DMS 273 (cell line): Measurements from ENCODE around the gene CXorf58.
"Not testable (repeated sequence)": the region's sequence is repeated elsewhere in the genome, so short reads cannot be mapped to it uniquely, and the experiment has no call there.

Experiments used
- DNase-seq: peaks from one replicate; lab custom pipeline; 2025; ENCODE audit not compliant: unreplicated experiment; lab: John Stamatoyannopoulos, UW

CXorf58 gene

DNA sequence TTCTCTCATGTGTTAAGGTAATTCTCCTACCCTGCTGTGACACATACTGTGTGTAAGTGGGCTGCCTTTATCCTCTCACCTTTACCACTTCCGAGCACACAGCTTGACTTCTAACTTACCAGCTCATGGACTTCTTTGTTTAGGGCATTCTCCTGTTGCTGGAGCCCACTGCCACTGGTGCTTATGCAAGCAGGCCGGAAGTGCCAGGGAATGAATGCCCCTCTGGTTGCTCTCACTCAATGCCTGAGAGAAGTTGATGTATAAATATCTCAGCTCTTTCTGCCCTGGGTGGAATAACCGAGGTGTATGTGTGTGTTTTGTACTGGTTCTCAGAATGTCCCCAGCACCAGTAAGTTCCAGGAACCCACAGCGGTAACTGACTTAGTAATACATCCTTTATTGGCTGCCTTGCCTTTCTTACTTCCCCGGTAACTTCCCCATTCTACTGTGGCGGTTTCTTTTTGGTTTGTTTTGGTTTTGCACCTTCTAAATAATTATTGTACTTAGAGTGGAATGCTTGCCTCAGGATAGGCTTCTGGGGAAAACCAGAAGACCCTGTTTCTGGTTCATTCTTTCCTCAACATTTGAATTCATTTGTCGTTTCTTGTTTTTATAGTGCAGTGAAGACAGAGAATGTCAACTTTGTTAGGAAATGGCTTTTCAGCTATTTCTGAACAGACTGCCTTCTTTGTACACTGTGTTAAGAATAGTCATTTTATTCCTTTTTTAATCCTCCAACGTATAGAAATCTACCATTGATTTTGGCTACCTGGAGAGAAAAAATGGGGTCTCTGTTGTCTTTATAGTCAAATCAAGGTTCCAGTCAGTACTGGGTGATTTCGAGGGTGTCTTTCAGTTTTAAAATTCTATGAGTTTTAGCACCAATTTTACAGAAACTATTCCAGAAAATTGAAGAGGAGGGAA lies 45.4 kb downstream of the CXorf58 start:
- no peak for DNase-seq

DNA sequence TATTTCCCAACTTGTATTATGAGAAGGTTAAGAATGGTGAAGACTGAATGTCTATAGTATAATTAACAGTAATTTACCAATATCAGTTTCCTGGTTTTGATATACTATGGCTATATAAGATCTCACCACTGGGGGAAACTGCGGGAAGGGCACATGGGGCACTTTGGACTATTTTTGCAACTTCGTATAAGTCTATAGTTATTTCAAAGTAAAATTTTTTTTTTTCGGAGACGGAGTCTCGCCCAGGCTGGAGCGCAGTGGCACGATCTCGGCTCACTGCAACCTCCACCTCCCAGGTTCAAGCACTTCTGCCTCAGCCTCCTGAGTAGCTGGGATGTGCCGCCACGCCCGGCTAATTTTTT lies 46.1 kb downstream of the CXorf58 start:
- DNase-seq, result no peak

DNA sequence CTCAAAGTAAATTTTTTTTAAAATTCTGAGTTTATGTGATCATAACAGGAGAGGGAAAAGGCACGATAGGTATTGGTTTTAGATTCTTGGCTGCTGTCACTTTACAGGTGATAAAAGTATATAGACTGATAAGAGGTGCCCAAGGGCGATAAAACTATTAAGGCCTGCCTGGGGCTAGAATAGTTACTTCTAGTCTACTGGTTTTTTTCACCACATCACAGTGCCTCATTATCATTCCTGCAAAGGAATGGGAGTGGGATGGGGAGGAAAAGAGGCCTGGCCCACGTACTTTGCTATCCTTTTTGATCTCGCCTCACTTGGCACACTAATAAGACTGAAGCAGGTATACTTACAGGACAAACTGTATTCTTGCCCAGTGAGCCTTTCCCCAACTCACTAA lies 46.6 kb downstream of the CXorf58 start:
- no peak for DNase-seq

DNA sequence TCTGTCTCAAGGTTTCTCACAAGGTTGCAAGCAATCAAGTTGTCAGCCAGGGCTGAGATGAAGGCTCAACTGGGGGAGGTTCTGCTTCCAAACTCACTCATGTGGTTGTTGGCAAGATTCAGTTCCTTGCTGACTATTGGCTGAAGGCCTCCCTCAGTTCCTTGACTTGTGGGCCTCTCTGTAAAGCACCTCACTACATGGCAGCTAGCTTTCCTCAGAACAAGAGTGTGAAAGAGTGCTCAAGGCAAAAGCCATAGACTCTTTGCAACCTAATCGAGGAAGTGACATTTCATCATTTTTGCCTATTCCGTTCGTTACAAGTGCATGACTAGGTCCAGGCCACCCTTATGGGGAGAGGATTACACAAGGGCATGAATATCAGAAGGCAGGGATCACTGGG lies 52.0 kb downstream of the CXorf58 start:
- no peak for DNase-seq

DNA sequence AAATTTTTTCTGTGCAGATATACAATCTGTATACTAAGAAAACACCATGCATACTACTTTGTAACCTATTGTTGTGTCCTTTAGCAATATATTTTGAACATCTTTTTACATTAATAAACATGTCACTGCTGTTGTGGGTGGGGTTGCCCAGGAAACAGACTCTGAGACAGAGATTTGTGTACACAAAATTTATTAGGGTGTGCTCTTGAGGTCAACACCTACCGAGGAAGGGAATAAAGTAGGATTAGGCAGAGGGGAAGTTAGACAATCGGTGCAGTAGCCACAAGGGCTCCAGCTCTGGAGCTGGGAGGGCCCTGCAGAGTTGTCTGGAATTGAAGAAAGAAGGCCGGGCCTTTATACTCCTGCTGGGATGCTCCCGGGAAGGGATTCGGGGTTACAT lies 56.4 kb downstream of the CXorf58 start:
- DNase-seq, result no peak

DNA sequence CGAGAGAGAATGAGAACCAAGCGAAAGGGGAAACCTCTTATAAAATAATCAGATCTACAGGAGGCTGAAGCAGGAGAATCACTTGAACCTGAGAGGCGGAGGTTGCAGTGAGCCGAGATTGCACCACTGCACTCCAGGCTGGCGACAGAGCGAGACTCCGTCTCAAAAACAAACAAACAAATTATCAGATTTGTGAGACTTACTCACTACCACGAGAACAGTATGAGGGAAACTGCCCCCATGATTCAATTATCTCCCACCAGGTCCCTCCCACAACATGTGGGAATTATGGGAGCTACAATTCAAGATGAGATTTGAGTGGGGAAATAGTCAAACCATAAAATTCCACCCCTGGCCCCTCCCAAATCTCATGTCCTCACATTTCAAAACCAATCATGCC lies 57.8 kb downstream of the CXorf58 start:
- not testable (repeated sequence) for DNase-seq

- no peak for DNase-seq
These were observed 70.7 kb downstream of the CXorf58 start for GRCh38 chrX:23978491-23978890.

- DNase-seq, result peak; percentile 45
These were observed 72.2 kb downstream of the CXorf58 start for GRCh38 chrX:23980011-23980441.

GRCh38 chrX:23981222-23981621 lies 73.4 kb downstream of the CXorf58 start:
- no peak for DNase-seq

DNA sequence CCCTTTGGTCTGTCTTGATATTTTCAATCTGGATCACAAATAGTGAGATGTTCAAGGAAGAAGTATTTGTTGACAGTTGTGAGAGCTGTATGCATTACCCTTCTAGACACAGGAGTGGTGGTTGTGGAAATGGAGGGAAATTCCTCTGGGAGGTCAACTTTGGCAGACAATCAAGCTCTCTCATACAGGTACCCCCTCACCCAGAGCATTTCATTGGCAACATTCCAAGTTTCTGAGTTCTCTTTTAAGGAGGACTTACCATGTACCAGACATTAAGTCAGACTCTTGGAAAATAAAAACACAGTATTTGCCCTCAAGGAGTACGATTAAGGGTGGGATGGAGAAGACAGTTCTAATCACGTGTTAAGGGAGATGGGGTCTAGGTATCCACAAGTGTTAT lies 73.9 kb downstream of the CXorf58 start:
- DNase-seq, result peak; percentile 38

DNA sequence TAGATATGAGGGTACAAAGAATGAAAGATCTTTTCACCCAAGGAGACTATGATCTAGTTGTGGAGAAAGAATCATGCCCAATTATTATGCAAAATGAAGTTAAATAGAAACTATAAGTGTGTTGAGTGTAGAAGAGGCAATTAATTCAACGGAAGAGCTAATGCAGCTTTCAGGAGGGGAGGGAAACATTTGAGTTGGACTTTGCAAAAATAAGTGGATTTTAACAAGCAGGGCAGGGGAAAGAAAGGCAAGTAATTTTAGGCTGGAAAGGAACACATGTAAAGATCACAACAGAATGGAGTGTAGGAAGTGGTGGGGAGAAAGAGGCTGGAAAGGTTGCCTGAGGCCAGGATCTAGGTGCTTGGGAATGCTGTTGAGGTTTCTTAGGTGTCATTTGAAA lies 75.1 kb downstream of the CXorf58 start:
- DNase-seq, result no peak
